CD8-positive, alpha-beta memory T cell (primary cell): ENCODE data around the gene TMUB1. TPM values are rescaled to one million over a fixed set of nuclear protein-coding genes. Genes with fewer than 3 reads are reported as not detected.

ENCODE experiments used
- CTCF ChIA-PET: fragments of 350-600 bp; sonication (Branson Sonifier 250); formaldehyde crosslinking; loops from one replicate; lab custom pipeline; 2021; ENCODE audit warnings: antibody characterized with exemption; lab: Charles Lee
- POLR2A ChIA-PET: fragments of 350-600 bp; sonication (Branson Sonifier 250); formaldehyde crosslinking; loops from one replicate; lab custom pipeline; 2021; ENCODE audit warnings: antibody characterized with exemption; lab: Charles Lee
- DNase-seq, 5 donors: peaks; one replicate each; pipeline versions ENCODE4 v3.0.0 to v3.0.0-alpha.2; 2020 to 2022; ENCODE audit warnings: mixed read lengths in 1 of 5
- H3K27ac ChIP-seq: one replicate; pipeline ENCODE4 v1.7.0; 2013; ENCODE audit warnings: low read depth, mild to moderate bottlenecking, low read length, moderate library complexity
- H3K27me3 ChIP-seq: 2 replicates; pipeline ENCODE4 v1.7.0; 2013; ENCODE audit warnings: low read length, mild to moderate bottlenecking; ENCODE audit not compliant: insufficient read depth, poor library complexity, severe bottlenecking
- H3K36me3 ChIP-seq: 2 replicates; pipeline ENCODE4 v1.7.0; 2013; ENCODE audit warnings: mild to moderate bottlenecking, low read length, moderate library complexity; ENCODE audit not compliant: insufficient read depth
- H3K4me1 ChIP-seq: 2 replicates; pipeline ENCODE4 v1.7.0; 2013; ENCODE audit warnings: mild to moderate bottlenecking, low read length, moderate library complexity; ENCODE audit not compliant: insufficient read depth
- H3K4me3 ChIP-seq: 2 replicates; pipeline ENCODE4 v1.7.0; 2013; ENCODE audit warnings: mild to moderate bottlenecking, low read length
- H3K9me3 ChIP-seq: 2 replicates; pipeline ENCODE4 v1.7.0; 2013; ENCODE audit warnings: mild to moderate bottlenecking, low read length
- H3K27ac Mint-ChIP-seq, 8 donors: one replicate each; pipeline ENCODE4 v1.8.0; 2020 to 2021; ENCODE audit warnings: mixed read lengths in 8 of 8, mild to moderate bottlenecking in 6 of 8, inconsistent platforms in 3 of 8, moderate library complexity in 3 of 8
- H3K27me3 Mint-ChIP-seq, 2 donors: one replicate each; pipeline ENCODE4 v1.8.0; 2020 to 2021; ENCODE audit warnings: mixed read lengths in 2 of 2, mild to moderate bottlenecking in 1 of 2, moderate library complexity in 1 of 2
- H3K36me3 Mint-ChIP-seq, 3 donors: one replicate each; pipeline ENCODE4 v1.8.0; 2020 to 2021; ENCODE audit warnings: mixed read lengths in 3 of 3, inconsistent platforms in 1 of 3, mild to moderate bottlenecking in 1 of 3
- H3K4me1 Mint-ChIP-seq, 3 donors: one replicate each; pipeline ENCODE4 v1.8.0; 2020 to 2021; ENCODE audit warnings: mixed read lengths in 3 of 3, inconsistent platforms in 1 of 3, mild to moderate bottlenecking in 1 of 3
- H3K4me3 Mint-ChIP-seq, 7 donors: one replicate each; pipeline ENCODE4 v1.8.0; 2020 to 2021; ENCODE audit warnings: mixed read lengths in 7 of 7, mild to moderate bottlenecking in 6 of 7, moderate library complexity in 4 of 7, inconsistent platforms in 2 of 7
- H3K9me3 Mint-ChIP-seq, 5 donors: one replicate each; pipeline ENCODE4 v1.8.0; 2020 to 2022; ENCODE audit warnings: mixed read lengths in 5 of 5, mild to moderate bottlenecking in 3 of 5, moderate library complexity in 2 of 5, inconsistent platforms in 1 of 5
- polyA plus RNA-seq: library from polyadenylated mRNA; unstranded; fragments of 300-500 nt; fragmentation: Illumina TruSeq; gene quantifications from one replicate; pipeline ENCODE4 v1.2.3, GENCODE V29; 2021
- total RNA-seq, 2 experiments: library from RNA; stranded (reverse); gene quantifications; one replicate each; pipeline ENCODE4 v1.2.3, GENCODE V29; 2021

TMUB1 gene
- total and polyA plus RNA-seq, 3 experiments from 2014 or later = 69.7 to 83.5 (median 81.7) TPM

DNA sequence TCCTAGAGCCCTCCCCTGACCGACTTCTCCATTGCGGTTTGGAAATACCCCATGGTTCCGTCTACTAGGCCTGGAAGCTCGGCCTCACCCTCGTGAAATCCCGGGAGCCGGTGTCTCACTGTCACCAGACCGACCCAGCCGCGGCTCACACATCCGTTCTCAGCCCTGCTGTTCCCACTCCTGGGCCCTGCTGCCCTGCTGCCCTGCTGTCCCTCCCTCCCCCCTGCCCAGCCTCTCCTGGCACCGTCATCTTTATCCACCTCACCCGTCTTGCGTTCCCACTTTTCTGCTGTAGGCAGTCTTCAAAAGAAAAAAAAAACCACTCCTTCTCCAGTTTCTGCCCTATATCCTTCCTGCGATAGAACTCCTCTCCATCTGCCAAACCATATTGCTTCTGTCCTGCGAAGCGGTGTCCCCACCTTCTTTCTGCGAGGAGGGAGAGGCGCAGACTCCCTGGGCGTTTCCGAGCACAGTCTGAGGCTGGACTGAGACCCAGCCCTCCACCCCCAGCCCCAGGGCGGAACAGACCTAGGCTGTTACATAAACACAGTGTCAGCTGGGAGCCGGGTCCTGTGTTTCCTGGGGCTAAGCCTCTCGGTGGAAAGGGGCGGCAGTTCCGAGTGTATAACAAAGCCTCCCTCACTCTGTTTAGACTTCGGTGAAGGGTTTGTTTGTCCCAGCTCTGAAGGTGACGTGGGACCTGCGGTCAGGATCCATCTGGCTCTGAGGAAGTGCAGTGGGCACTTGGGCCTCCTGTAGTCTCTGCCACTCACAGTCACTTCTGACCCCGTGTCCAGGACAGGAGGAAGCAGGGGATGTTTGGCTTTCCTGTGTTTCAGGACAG is 5.8 kb upstream of the TMUB1 start:
- CTCF ChIA-PET = interaction anchor here (0.9 to 4.8 kb wide), 4 partner anchors 22 to 126 kb away, joined by 3 to 25 read pairs (median 4); no protein-coding TSS in a partner anchor
- Mint-ChIP-seq H3K27me3 (peaks cover 0 to 14% of the 10 kb centered on the region in 2 donors), H3K4me1 (peaks cover 25 to 35% (median 26%) of the 10 kb centered on the region in 3 donors), H3K36me3 (peaks cover 0 to 4% (median 0%) of the 10 kb centered on the region in 3 donors), H3K9me3 (no peaks in the 10 kb centered on the region), H3K4me3 (peak overlapping the region; percentile 15 to 80 (median 60)), H3K27ac (peak overlapping the region in 5 of 8 donors; percentile 2 to 88 (median 31))
- Histone ChIP-seq H3K36me3 (no peaks in the 10 kb centered on the region), H3K27me3 (no peaks in the 10 kb centered on the region), H3K4me1 (peaks cover 33% of the 10 kb centered on the region), H3K9me3 (no peaks in the 10 kb centered on the region), H3K27ac (no peak overlapping the region), H3K4me3 (no peak overlapping the region)
- no peak for DNase-seq
- POLR2A ChIA-PET = no interaction called here

DNA sequence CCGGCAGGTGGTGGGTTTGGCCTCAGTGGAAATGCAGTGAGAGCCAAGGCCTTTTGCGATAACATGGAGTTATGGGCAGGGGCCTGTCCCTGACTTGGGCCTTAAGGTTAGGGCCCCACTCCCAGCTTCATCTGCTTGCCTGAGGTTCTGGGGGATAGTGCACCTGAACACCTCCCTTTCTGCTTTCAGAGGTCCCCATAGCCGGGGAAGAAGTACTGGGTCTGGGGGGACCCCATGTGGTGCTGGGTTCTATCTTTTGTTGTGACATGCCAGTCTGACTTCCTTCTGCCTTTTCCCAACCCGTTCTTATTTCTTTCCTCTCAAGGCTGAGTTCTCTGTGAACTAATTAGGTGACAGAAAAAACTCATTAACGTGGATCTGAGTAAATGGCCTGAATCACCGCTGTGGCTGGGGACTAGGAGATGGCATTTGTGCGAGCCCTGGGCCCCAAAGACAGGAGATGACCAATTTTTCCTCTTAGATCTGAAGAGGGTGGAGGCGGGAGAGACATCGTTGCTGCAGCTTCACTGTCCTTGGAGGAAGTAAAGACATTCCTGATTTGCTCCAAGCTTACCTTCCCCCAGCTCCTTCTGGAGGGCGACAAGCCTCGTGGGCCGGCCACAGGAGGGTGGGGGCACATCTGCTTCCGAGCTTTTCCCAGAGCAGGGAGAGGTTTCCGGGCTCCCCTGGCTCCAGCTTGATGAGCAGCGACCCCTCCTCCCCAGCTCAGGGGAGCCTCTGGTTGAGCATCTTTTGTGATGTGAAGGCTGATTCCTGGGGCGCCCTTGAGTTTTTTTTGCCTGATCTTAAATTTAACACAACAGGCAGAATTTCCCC is 4.9 kb upstream of the TMUB1 start:
- no peaks in the 10 kb centered on the region for H3K9me3 Mint-ChIP-seq
- peak overlapping the region; percentile 70 for H3K27ac ChIP-seq
- H3K36me3 ChIP-seq = no peaks in the 10 kb centered on the region
- CTCF ChIA-PET = interaction anchor here (0.9 to 4.8 kb wide), 4 partner anchors 12 to 74 kb away, joined by 3 to 25 read pairs (median 4); no protein-coding TSS in a partner anchor
- DNase-seq = no peak
- H3K4me3 Mint-ChIP-seq = peak overlapping the region; percentile 65 to 94 (median 71)
- H3K27ac Mint-ChIP-seq = peak overlapping the region in 7 of 8 donors; percentile 21 to 74 (median 54)
- peaks cover 0 to 14% of the 10 kb centered on the region in 2 donors for H3K27me3 Mint-ChIP-seq
- no peaks in the 10 kb centered on the region for H3K27me3 ChIP-seq
- H3K36me3 Mint-ChIP-seq = peaks cover 0 to 4% (median 0%) of the 10 kb centered on the region in 3 donors
- H3K4me1 Mint-ChIP-seq = peaks cover 29 to 42% (median 30%) of the 10 kb centered on the region in 3 donors
- H3K4me3 ChIP-seq = peak overlapping the region; percentile 65
- peaks cover 37% of the 10 kb centered on the region for H3K4me1 ChIP-seq
- no peaks in the 10 kb centered on the region for H3K9me3 ChIP-seq
- POLR2A ChIA-PET = no interaction called here

DNA sequence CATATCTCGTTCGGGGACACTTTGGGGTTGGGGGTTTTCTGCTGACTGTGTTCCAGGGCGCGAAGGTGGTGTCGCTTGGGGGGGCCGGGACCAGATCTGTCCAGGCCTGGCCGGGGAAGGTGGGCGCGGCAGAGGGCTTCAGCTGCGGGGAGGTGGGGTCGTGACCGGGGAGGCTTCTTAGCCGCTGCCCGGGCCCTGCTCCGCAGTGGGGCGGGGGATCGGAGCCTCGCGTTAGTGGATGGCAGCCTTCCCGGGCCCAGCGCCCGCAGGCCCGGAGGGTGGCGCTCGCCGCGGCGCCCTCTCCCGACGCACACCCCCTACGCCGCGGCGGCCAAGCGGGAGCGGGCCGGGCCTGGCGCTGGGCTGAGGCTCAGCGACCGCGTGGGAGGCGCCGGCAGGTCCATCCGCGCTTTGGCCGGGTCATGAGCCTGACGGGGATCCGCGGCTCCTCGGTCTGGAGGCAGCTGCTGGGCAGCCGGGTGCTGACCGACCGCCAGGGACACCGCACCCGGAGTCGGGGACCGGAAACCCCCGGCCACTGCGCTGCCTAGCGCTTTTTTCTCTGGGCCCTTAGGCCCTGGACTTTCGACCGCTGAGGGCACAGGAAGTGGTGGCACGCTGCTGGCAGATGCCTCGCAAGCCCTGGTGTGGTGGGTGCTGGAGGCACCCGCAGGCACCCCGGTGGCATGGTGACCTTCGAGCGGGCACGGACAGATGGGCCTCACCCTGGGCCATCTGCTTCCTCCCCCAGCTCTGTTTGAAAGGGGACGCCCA is 4.1 kb upstream of the TMUB1 start:
- Mint-ChIP-seq H3K9me3 (no peaks in the 10 kb centered on the region), H3K27ac (peak overlapping the region in 7 of 8 donors; percentile 59 to 91 (median 86)), H3K4me1 (peaks cover 34 to 49% (median 35%) of the 10 kb centered on the region in 3 donors), H3K36me3 (peaks cover 0 to 8% (median 0%) of the 10 kb centered on the region in 3 donors), H3K4me3 (peak overlapping the region; percentile 87 to 94 (median 90)), H3K27me3 (peaks cover 0 to 14% of the 10 kb centered on the region in 2 donors)
- no peaks in the 10 kb centered on the region for H3K27me3 ChIP-seq
- H3K4me1 ChIP-seq = peaks cover 41% of the 10 kb centered on the region
- DNase-seq = peak in 3 of 5 donors; percentile 10 to 36 (median 28)
- peak overlapping the region; percentile 70 for H3K27ac ChIP-seq
- peak overlapping the region; percentile 65 for H3K4me3 ChIP-seq
- ChIA-PET POLR2A (interaction anchor here (0.6 kb wide), 1 partner anchor 33 kb away, joined by 3 read pairs; no protein-coding TSS in a partner anchor), CTCF (interaction anchor here (1.7 to 4.8 kb wide), 2 partner anchors 13 to 23 kb away, joined by 3 to 25 read pairs; no protein-coding TSS in a partner anchor)
- H3K9me3 ChIP-seq = no peaks in the 10 kb centered on the region
- no peaks in the 10 kb centered on the region for H3K36me3 ChIP-seq

DNA sequence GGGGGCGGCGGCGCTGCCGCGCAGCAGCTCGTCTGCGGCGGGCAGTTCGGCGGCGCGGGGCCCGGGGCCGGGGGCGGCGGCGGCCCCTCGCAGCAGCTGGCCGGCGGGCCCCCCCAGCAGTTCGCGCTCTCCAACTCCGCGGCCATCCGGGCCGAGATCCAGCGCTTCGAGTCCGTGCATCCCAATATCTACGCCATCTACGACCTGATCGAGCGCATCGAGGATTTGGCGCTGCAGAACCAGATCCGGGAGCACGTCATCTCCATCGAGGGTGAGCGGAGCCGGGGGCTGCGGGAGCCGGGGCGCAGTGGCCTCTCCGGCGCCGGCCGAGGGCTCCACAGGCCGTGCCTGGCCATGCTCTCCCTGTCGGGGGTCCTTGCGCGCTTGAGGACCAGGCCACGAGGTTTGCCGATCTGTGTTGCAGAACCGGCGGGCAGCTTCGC is 3.5 kb upstream of the TMUB1 start:
- H3K9me3 ChIP-seq = no peaks in the 10 kb centered on the region
- H3K4me3 Mint-ChIP-seq = peak overlapping the region; percentile 87 to 94 (median 90)
- DNase-seq = peak in 3 of 5 donors; percentile 16 to 37 (median 19)
- peak overlapping the region; percentile 65 for H3K4me3 ChIP-seq
- ChIA-PET CTCF (interaction anchor here (1.7 to 4.8 kb wide), 2 partner anchors 14 to 24 kb away, joined by 3 to 25 read pairs; no protein-coding TSS in a partner anchor), POLR2A (interaction anchor here (0.6 kb wide), 1 partner anchor 32 kb away, joined by 3 read pairs; no protein-coding TSS in a partner anchor)
- H3K27ac ChIP-seq = peak overlapping the region; percentile 70
- peaks cover 0 to 9% (median 0%) of the 10 kb centered on the region in 3 donors for H3K36me3 Mint-ChIP-seq
- peak overlapping the region; percentile 59 to 93 (median 87) for H3K27ac Mint-ChIP-seq
- H3K4me1 Mint-ChIP-seq = peaks cover 35 to 54% (median 36%) of the 10 kb centered on the region in 3 donors
- H3K4me1 ChIP-seq = peaks cover 47% of the 10 kb centered on the region
- H3K36me3 ChIP-seq = no peaks in the 10 kb centered on the region
- no peaks in the 10 kb centered on the region for H3K27me3 ChIP-seq
- H3K9me3 Mint-ChIP-seq = no peaks in the 10 kb centered on the region
- peaks cover 0 to 14% of the 10 kb centered on the region in 2 donors for H3K27me3 Mint-ChIP-seq

DNA sequence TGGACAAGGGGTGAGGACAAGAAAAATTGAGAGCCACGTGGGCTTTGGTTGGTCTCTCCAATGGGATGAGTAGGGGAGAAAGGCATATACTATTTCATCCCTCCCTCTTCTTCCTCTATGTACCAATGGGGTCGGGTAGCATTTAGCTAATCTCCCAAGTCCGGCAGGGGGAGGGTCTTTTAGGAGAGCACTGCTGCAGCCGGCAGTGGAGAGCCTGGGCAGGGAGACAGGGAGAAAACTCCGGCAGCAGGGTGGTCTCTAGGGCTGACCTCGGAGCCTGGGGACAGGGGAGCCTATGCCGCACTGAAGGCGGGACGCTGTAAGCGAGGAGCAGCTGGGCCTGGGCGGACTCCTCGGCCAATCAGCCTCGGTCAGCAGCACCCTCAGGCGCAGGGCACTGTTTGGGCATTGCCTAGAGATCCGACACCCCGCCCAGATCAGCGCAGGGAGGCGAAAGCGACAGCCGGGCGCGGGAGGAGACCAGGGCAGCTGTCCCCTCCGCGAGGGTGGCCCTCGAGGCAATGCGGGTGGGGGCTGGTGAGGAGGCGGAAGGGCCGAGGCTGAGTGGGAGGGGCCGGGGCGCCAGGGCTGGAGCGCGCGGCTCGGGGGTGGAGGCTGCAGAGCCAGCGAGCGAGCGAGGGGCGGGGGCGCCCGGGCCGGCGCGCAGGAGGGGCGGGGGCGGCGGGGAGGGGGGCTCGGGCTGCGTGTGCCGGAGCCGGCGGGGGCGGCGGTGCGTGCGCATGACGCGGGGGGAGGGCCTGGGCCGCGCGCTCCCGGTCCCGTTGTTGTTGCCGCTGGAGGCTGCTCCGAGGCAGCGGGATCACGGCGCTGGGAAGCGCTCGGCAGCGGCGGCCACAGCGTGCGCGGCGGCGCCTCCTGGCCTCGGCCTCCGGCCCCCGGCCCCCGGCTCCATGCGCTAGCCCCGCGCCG is 2.7 kb upstream of the TMUB1 start, which contains the start of gene AGAP3:
TSS of gene AGAP3 (plus strand) at position 785 of the 930 bp plus-strand sequence. CDS start 267 bp downstream, outside the sequence.
- Histone ChIP-seq H3K9me3 (no peaks in the 10 kb centered on the region), H3K27me3 (no peaks in the 10 kb centered on the region), H3K4me3 (peak within 1 kb of the TSS; percentile 65), H3K36me3 (no peaks in the 10 kb centered on the region), H3K4me1 (peaks cover 54% of the 10 kb centered on the region), H3K27ac (peak within 1 kb of the TSS; percentile 74)
- Mint-ChIP-seq H3K27me3 (peaks cover 0 to 14% of the 10 kb centered on the region in 2 donors), H3K27ac (peak within 1 kb of the TSS; percentile 71 to 97 (median 91)), H3K36me3 (peaks cover 0 to 12% (median 0%) of the 10 kb centered on the region in 3 donors), H3K4me3 (peak within 1 kb of the TSS; percentile 87 to 94 (median 90)), H3K4me1 (peaks cover 35 to 59% (median 35%) of the 10 kb centered on the region in 3 donors), H3K9me3 (no peaks in the 10 kb centered on the region)
- peak; percentile 48 to 73 (median 59) for DNase-seq
- ChIA-PET POLR2A (interaction anchor here (0.9 kb wide), 1 partner anchor 72 kb away, joined by 4 read pairs; no protein-coding TSS in a partner anchor), CTCF (interaction anchor here (1.4 to 4.8 kb wide), 4 partner anchors 15 to 26 kb away, joined by 3 to 25 read pairs (median 7); no protein-coding TSS in a partner anchor)

DNA sequence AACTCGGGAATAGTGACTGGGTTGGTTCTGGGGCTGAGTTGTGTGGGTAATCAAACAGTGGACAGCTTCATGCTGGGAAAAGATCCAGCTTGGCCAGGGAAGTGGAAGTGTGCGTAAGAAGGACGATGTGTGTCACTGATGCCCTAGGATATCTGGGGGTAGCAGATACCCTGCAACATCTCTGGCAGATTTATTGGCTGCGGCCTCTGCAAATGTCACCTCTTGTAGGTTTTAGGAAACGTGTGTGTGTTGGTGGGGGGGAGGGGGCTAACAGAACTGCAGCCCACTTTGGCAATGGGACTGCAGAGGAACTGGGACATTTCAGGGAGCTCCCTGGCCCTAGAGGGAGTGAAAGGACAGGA is 2.0 kb upstream of the TMUB1 start:
- DNase-seq = no peak
- H3K27ac ChIP-seq = peak overlapping the region; percentile 74
- Mint-ChIP-seq H3K9me3 (no peaks in the 10 kb centered on the region), H3K36me3 (peaks cover 0 to 14% (median 0%) of the 10 kb centered on the region in 3 donors), H3K27me3 (peaks cover 0 to 14% of the 10 kb centered on the region in 2 donors), H3K4me3 (peak overlapping the region; percentile 48 to 88 (median 79)), H3K27ac (peak overlapping the region in 7 of 8 donors; percentile 66 to 97 (median 87)), H3K4me1 (peaks cover 35 to 66% (median 35%) of the 10 kb centered on the region in 3 donors)
- H3K4me1 ChIP-seq = peaks cover 56% of the 10 kb centered on the region
- ChIA-PET CTCF (interaction anchor here (1.4 to 2.4 kb wide), 2 partner anchors 23 to 26 kb away, joined by 3 to 11 read pairs; no protein-coding TSS in a partner anchor), POLR2A (interaction anchor here (0.9 kb wide), 1 partner anchor 71 kb away, joined by 4 read pairs; no protein-coding TSS in a partner anchor)
- H3K4me3 ChIP-seq = no peak overlapping the region
- no peaks in the 10 kb centered on the region for H3K27me3 ChIP-seq
- no peaks in the 10 kb centered on the region for H3K36me3 ChIP-seq
- no peaks in the 10 kb centered on the region for H3K9me3 ChIP-seq
